Posterior vena cava (tissue), 2 donors: Measurements from ENCODE around the gene SVEP1. TPM values are rescaled to one million over a fixed set of nuclear protein-coding genes. Genes with fewer than 3 reads are reported as not detected.

Experiments
- DNase-seq: peaks from one replicate; pipeline ENCODE4 v3.0.0-alpha.2; 2020; ENCODE audit warnings: low spot score
- intact Hi-C, 2 donors: fragments of 100-400 bp; cut with DNase I; formaldehyde crosslinking; loops; one replicate each; pipeline versions ENCODE4 v1.14.1 to v1.14.2; 2022 to 2023
- total RNA-seq, 2 donors: library from RNA; stranded (reverse); fragmentation: NEBNext Ultra II Directional; extraction: Animal tissue kit (Norgen Biotek cat#: 25700); gene quantifications; one replicate each; pipeline ENCODE4 v1.2.1, GENCODE V29; 2021
- donor health status: DM: yes; HTN: yes; CAD: no.
- donor health status: DM: yes; HTN: yes; CAD: no.

The SVEP1 gene
- total RNA-seq, 2 donors from 2014 or later, result 97.9 to 113 TPM

DNA sequence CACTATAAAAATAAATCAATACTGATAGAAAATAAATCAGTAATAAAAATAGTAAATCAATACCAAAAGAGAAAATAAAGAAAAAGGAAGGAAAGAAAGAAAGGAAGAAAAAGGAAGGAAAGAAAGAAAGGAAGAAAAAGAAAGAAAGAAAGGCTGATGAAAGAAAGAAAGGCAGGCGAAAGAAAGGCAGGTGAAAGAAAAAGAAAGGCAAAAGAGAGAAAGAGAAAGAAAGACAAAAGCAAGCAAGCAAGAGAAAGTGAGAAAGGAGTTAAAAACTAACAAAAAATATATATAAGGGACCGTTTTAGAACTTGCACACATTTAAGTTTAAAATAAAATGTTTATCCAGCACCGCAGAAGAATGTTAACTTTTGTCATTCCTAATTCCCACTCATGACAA is 116.0 kb downstream of the SVEP1 start:
- intact Hi-C loops, result no loop called here
- no peak for DNase-seq

DNA sequence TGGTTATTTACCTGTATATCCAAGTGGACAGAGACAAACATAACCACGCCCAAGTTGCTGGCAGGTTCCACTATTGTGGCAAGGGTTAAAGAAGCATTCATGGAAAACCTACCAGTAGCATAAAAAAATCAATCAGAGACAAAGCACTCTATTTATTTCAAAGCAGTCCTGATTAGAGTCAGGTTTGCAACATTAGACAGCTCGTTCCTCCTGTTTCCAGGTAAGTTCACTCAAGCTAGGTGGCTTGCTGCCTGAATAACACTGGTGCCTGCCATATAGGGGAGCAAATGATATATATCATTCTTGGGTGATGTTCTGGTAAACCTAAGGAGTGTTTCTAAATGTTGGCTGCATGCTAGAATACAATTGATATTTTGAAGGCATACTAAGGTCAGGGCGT is 122.3 kb downstream of the SVEP1 start:
- intact Hi-C loops, result loop anchor here in 1 of 2 donors (10.0 kb wide), 1 partner anchor 168 kb away; no protein-coding TSS in a partner anchor
- no peak for DNase-seq

DNA sequence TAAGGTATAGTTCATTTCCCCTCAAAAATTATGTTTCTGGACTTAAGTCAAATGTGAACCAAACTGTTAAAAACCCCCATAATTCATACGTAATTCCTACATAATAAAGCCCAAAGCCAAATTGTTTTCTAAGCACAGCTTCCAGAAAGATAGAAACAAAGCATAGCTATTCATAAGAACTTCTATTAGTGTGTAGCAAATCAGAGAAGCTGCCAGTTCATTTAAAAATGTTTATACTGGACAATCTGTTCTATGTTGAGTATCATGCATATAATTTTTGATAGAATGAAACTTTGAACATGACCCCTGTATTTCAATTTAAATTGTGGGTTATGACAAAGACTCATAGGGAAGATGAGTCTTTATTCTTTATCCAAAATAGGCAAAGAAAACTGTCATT is 122.9 kb downstream of the SVEP1 start:
- no peak for DNase-seq
- intact Hi-C loops, result loop anchor here in 1 of 2 donors (10.0 kb wide), 1 partner anchor 168 kb away; no protein-coding TSS in a partner anchor

DNA sequence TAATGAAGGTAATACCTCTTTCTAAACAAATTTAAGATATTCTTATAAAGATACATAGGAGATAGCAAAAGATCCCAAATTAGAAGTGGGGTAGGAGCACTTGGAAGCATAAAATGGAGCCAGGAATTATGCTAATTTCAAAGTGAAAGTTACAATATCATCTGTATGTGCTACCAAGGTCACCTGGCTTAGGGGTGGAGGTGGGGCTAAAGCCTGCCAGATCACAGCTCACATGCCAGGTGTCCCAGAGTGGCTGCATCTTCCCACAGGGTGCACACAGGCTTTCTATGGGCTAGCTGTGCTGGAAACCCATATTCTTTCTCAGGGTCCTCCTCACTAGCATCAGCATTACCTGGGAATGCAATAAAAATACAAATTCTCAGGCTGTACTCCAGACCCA is 123.7 kb downstream of the SVEP1 start:
- no peak for DNase-seq
- intact Hi-C loops, result loop anchor here in 1 of 2 donors (10.0 kb wide), 1 partner anchor 169 kb away; no protein-coding TSS in a partner anchor

DNA sequence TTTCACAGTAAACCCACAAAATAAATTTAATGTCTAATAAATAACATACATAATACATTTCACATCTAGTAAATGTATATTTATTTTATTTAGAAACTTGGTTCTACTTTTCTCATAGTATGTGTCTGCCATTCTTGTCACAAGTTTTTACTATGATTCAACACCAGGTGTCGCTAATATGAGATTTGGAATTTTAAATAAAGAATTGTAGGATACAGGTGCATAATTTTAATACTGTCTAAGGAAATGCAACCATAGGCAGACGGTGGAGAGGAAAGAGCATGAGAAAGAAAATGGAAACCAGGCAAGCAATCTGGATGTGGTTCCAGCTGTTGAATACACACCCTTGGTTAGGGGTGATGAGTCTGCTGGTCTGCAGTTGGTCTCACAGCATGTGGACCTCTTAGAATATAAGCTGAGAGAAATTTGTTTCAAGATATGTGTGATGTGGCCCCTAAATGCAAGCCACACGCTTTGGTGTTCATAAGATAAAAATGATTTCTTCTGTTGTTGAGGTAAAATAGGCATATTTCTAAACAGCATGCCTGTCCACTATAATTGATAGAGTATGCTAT is 127.2 kb downstream of the SVEP1 start:
- no peak for DNase-seq
- intact Hi-C loops, result loop anchor here in 1 of 2 donors (10.0 kb wide), 1 partner anchor 172 kb away; no protein-coding TSS in a partner anchor

DNA sequence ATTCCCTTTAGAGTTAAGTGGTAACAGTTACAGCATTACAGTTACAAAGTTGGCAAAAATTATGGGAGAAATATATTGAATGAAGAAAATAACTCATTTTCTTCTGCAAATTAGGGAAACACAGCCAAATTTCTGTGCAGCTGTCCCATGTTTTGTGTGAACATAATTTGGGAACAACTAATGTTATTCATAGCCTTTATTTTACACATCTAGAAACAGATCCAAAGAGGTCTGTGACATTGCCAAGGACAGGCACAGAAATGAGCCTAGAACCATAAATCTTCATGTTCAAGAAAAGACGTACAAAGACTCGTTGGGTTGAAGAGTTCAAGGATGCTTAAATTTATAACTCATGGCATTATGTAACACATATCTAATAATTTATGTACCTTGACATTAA is 127.8 kb downstream of the SVEP1 start:
- no peak for DNase-seq
- intact Hi-C loops, result loop anchor here in 1 of 2 donors (10.0 kb wide), 1 partner anchor 173 kb away; no protein-coding TSS in a partner anchor

DNA sequence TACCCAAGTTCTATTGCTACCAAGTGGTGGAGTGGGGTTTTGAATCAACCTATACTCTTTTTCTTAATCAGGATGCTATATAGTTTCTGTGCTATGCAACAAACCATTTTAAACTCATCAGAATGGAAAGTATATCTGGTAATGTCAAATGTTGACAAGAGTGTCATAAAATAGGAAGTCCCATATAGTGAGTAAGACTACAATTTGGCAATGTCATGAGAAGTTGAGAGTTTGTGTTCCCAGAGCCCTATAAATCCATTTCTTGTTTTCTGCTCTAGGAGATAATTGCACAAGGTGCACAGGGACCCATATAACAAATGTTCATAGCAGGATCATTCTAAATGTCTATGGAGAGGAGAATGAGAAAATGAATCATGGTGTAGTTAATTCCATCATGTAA is 132.1 kb downstream of the SVEP1 start:
- intact Hi-C loops, result no loop called here
- DNase-seq, result no peak

DNA sequence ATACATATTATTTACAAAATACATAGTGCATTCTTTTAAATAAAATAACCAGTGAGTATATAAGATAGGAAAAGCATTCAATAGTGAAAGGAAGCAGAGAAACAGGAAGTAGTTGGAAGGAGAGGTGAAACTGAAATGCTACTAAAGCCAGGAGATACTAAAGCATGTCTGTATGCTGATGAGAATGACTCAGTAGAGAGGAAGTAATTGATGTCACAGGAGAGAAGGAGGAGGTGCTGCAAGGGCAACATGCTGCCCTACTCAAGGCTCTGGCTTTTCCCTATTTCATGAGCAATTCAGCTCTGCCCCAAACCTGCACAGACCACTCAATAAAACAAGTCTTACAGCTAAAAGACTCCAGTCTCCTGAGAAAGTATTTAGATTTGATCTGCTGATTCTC is 133.4 kb downstream of the SVEP1 start:
- no peak for DNase-seq
- intact Hi-C loops, result no loop called here

DNA sequence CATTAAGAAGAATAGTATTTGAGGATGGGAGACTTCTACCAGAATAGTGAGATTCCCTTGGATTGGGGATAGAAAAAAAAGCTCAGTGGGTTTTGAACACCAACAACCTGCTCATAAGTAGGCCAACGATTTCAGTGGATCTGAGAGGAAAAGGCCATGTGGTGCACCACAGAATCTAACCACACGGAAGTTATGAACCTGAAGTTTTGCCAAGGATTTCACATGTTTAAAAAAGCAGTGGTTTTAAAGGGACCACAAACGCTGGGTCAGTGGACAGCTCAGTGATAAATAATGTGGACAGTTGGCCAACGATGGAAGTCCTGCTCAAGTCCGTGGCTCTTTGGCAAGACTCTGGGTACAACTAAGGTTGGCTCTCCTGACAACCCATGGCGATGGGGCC is 134.6 kb downstream of the SVEP1 start:
- no peak for DNase-seq
- intact Hi-C loops, result no loop called here

DNA sequence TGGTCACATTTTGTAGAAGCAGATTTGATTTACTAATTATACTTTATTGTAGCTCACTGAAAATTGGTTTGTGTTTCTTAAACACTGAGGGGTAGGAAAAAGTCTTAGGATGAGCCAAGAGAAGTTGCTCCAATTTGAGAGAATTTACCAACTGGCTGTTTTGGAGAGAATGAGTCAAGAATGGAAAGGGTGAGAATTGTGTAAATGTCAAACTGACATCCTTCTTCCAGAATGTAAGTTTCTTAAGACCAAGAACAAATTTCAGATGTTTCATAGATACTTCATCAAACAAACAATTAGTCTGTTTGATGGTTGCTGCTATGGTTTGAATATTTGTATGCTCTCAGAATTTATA is 135.7 kb downstream of the SVEP1 start:
- intact Hi-C loops, result no loop called here
- DNase-seq, result no peak

DNA sequence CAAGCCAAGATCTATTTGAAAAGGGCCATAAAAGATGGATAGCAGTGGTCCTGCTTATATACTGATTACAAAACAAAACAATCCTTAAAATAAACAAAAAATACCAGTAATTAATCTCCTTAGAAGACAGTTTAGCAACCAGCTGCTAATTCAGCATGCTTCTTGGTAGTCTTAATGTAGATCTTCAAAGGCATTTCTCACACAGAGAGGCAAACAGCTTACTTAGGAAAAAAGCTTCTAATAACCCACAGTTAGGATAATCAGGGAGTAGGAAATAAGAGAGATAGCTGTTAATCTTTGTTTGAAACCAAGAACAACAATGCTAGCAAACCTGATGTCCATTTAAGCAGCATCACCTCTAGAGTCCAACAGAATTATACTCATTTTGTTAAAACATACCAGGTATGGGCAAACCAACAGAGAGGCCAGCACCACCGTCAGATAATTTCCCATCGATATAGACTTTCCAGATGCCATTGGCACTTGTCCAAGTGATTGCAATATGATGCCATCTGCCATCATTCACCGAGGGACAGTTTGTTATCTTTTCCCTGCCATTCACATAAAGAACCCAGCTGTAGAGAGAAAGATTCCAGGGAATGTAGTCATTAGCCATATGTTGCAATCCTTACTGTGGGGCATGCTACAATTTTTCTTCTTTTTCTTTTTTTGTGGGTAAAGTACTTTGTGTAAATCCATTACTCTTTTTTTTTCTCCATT is 136.2 kb downstream of the SVEP1 start:
- intact Hi-C loops, result no loop called here
- no peak for DNase-seq

DNA sequence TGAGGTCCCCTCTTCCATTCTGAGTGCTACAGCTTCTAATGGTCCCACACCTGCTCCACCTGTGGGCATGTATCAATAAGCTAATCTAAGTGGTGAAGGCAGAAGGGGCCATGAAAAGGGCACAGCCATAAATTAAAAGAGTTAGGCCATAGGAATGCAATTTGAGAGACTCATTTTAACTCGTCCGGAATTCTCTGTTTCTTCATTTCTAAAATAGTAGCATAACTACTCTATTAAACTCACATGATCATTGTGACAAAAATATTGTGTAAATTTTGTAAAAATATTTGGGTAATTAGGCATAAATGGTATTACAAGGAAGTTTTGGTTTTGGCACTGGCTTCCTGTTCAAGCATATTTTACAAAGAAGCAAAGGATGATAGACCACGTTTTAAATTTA is 138.7 kb downstream of the SVEP1 start:
- intact Hi-C loops, result no loop called here
- DNase-seq, result no peak

DNA sequence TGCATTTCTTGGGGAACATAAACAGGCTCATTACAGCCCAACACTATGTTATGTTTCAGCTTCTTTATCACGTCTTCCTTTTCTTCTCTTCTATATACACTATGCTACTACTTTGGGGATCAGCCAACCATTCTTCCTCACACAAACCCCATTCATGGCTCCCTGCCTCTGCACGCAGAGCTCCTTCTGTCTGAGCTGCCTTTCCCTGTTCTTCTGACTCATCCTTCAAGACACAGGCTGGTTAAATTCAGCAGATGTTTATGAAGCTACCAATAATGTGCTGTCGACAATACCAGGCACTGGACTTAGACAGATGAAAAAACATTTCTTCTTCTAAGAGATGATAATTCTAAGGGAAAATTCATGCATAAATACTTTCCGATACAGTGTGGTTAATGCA is 139.4 kb downstream of the SVEP1 start:
- intact Hi-C loops, result no loop called here

DNA sequence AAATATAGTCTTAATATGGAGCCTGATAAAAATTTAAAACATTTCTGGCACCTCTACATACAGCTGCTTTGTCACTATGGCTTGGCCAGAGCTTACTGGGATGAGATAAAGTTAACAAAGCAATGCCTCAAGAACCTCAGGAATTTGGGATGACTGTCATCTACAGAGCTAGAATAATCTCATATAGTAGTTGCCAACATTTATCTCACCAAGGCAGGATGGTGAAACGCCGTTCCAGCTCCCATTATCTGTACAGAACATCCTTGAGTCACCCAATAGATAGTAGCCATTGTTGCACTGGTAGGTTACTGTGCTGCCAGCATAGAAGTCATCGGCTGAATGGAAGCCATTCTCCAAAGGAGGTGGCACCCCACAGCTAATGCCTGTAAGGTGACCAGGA is 147.3 kb downstream of the SVEP1 start:
- intact Hi-C loops, result no loop called here
- DNase-seq, result no peak

More for the DNA sequence above, 139.4 kb downstream of the SVEP1 start:
- no peak for DNase-seq

DNA sequence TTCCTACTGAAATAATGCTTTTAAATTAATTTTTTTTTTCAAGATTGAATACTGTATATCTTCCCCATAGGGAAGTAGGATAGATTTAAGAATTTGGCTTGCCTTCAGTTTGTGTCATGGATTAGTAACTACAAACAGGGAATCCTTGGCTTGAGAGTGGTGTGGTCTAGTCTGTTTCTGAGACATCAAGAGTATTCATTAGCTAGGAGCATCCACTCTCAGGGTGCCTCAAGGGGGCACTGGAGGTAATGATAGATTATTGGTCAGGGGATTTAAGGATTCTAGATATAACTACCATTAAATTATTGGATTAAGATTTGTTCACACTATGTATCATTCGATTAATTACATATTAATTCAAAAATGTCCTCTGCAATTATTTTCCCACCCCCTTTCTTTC is 150.1 kb downstream of the SVEP1 start:
- intact Hi-C loops, result no loop called here
- no peak for DNase-seq

DNA sequence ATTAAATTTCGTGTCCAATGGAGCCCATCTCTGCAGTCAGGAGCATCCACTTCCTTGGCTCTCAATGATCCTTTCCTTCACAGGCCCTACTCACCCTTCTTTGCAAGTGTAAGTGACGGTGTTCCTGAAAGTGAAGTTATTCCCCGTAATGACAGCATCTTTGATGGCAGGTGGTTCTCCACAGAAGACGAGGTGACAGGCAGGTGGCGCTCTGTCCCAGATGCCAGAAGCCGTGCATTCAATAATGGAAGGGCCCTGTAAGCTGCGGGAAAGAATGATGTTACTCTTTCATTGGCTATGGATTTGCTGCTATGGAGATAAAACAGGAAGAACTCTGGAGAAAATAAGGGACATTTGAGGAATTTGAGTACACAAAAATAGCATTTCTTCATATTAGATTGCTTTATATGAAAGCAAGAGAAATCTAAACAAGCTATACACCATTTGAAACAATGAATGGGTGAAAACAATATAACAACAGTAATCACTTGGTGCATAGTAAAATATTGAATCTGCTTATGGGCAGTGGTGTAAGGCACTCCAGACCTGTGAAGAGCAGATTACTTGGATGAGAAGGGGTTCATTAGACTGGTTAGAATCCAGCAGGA is 151.9 kb downstream of the SVEP1 start:
- intact Hi-C loops, result no loop called here
- peak; percentile 78 for DNase-seq

DNA sequence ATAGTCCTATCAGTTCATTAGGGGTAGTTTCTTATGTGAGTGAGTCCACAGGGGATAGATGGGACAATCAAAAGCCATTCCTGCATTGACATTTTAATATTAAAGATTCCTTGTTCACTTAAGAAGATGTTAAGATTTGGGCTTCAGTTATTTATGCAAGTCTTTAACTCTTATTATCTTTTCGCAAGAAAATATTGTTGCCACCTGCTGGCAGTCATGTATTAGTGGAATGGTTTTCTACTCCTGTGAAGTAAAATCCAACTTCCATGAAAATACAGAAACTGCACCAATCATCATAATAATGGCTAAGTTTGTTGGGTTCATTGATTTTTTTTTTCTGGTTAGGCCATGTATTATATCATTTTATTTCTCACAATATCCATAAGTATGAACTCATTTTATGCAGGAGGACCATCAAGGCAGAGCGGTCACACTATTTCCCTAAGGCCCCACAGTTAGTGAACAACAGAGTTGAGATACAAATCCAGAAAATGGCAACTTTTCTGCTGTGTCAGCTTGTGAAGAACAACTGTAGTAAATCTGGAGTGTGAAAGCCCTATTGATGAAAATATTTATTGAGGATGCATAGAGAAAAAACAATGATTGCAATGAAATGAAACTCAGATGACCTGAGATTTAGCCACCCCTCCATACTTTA is 153.4 kb downstream of the SVEP1 start:
- no peak for DNase-seq
- intact Hi-C loops, result no loop called here

DNA sequence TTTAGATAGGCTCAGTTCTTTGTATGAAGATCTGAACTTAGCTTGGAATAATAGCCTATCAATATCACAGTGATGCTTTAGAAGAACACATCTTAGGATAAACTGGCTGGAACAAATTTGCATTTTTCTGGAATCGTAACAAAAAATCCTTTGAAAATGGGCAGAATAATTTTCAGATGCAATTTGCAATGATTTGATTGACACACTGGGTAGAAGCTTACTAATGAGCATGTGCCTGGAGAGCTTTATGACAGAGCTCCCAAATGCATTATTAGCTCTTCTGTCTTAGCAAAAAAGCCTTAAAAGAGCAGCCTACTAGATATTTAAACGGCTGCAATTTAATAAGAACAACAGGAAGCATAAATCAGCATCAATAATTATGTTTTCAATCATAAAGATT is 165.1 kb downstream of the SVEP1 start:
- intact Hi-C loops, result no loop called here
- no peak for DNase-seq

DNA sequence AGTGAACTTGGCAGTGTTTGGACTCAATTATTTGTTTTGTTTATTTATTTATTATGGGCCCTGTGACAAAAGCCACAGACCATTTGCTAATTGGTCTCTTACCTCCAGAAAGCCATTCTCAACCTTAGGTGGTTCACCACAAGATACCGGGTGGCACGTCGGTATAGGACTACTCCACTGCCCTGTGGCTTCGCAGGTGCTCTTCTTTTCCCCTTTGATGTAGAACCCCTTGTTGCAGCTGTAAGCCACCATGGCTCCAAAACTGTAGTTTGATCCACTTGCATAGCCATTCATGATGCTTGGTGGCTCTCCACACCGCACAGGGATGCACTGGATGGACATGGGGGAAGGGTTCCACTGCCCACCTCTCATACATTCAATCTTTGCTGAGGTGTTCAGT is 168.6 kb downstream of the SVEP1 start:
- intact Hi-C loops, result no loop called here
- no peak for DNase-seq

DNA sequence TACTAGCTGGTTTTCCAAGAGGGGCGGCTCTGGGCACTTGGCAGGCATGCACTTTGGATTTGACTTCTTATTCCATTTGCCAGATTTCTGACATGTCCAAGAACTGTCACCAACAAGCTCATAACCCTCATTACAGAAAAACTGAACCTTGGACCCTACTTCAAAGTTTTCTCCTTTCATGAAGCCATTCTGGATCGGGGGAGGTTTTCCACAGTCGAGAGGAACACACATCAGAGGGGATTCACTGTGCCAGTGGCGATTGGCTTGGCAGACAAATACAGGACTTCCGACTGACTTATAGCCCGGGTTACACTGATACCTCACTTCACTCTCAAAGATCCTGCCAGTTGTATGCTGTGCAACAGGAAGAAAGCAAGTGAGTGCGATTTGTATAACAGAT is 170.9 kb downstream of the SVEP1 start:
- no peak for DNase-seq
- intact Hi-C loops, result no loop called here
